HL-60 (cell line): ENCODE measurements around the gene LIN54.
A peak's percentile ranks its signal among the peaks of the same experiment; 100 is the strongest.

Experiments used
- CTCF ChIP-seq: IDR thresholded peaks from one replicate; pipeline ENCODE4 v1.5.1; 2011; ENCODE audit warnings: low read length, control low read depth, inconsistent platforms; ENCODE audit not compliant: insufficient read depth
- POLR2AphosphoS5 ChIP-seq: IDR thresholded peaks from 2 replicates; pipeline ENCODE4 v1.6.1; 2012; ENCODE audit warnings: low read depth
- TF ChIP-seq, protein P1 (sequence below): IDR thresholded peaks from 2 replicates; pipeline ENCODE4 v1.6.1; 2012; ENCODE audit warnings: low read depth; ENCODE audit not compliant: insufficient replicate concordance

- TF ChIP-seq CTCF (no peak), POLR2AphosphoS5 (peak; percentile 87)
- TF ChIP-seq, protein P1, sequence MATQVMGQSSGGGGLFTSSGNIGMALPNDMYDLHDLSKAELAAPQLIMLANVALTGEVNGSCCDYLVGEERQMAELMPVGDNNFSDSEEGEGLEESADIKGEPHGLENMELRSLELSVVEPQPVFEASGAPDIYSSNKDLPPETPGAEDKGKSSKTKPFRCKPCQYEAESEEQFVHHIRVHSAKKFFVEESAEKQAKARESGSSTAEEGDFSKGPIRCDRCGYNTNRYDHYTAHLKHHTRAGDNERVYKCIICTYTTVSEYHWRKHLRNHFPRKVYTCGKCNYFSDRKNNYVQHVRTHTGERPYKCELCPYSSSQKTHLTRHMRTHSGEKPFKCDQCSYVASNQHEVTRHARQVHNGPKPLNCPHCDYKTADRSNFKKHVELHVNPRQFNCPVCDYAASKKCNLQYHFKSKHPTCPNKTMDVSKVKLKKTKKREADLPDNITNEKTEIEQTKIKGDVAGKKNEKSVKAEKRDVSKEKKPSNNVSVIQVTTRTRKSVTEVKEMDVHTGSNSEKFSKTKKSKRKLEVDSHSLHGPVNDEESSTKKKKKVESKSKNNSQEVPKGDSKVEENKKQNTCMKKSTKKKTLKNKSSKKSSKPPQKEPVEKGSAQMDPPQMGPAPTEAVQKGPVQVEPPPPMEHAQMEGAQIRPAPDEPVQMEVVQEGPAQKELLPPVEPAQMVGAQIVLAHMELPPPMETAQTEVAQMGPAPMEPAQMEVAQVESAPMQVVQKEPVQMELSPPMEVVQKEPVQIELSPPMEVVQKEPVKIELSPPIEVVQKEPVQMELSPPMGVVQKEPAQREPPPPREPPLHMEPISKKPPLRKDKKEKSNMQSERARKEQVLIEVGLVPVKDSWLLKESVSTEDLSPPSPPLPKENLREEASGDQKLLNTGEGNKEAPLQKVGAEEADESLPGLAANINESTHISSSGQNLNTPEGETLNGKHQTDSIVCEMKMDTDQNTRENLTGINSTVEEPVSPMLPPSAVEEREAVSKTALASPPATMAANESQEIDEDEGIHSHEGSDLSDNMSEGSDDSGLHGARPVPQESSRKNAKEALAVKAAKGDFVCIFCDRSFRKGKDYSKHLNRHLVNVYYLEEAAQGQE: peak; percentile 50
Measured at GRCh38 chr4:83012687-83013419, 2.2 kb upstream of the LIN54 start.
